ENCODE data around the gene GTPBP1. TPM values are rescaled to one million over a fixed set of nuclear protein-coding genes. Genes with fewer than 3 reads are reported as not detected.
A peak's percentile ranks its signal among the peaks of the same experiment; 100 is the strongest.

Gene GTPBP1
- total RNA-seq, 1 donor from 2014 or later: 14.4 TPM

GRCh38 chr22:38739300-38740055 is 33.7 kb downstream of the GTPBP1 start:
- no peak for DNase-seq (ENCODE audit: low read depth in 2 of 2)

GRCh38 chr22:38740116-38740723 is 34.5 kb downstream of the GTPBP1 start:
- no peak for DNase-seq (ENCODE audit: low read depth in 2 of 2)

- DNase-seq (ENCODE audit: low read depth in 2 of 2): no peak
Measured at GRCh38 chr22:38740754-38741153, 35.0 kb downstream of the GTPBP1 start.

DNA sequence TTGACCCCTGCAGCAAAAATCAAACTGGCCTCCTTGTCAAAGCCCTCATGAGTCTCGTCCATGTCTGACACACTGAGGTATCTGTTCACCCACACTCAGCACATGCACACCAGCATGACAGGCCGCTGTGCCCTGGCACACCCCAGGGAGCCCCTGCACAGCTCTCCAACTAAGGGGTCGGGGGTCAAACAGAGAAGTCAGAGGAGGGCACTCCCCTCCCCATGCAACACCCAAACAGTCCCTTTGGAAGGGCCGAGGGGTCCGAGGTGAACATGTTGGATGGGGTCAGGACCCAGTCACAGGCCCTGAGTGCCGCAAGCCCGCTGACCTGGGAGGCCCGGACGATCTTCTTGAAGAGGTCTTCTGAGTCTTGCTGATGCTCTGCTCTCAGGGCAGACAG is 35.4 kb downstream of the GTPBP1 start:
- no peak for DNase-seq (ENCODE audit: low read depth in 2 of 2)

DNA sequence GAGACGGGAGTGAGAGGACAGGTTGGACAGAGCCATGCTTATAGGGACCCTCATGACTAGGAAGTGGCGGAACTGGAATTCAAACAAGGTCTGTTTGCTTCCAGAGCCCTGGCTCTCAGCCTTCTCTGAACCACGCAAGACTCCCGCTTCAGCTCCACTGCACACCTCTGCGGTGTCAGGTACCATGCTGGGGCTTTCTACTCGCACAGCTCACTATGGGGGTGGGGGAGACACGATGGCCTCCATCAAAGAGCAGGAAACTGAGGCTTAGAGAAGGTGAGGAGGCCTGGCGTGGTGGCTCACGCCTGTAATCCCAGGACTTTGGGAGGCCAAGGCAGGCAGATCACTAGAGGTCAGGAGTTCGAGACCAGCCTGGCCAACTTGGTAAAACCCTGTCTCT is 35.8 kb downstream of the GTPBP1 start:
- DNase-seq (ENCODE audit: low read depth in 2 of 2): no peak

- no peak for DNase-seq (ENCODE audit: low read depth in 2 of 2)
Measured at GRCh38 chr22:38742176-38742942, 36.6 kb downstream of the GTPBP1 start.

DNA sequence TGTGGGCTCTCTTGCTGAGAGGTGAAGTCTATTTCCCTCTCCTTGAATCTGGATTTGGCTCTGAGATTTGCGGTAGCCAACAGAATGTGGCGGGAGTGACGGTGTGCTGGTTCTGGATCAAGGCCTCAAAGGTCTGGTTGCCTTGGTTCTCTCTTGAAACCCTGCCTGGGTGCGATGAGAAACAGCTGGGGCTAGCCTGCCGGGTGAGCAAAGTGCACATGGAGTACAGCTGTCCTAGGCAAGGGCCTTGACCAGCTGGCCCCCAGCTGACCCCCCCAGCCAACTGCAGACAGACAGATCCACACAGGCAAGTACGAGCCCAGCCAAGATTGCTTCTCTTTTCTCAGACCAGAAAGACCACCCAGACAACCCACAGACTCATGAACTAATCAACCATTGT is 39.2 kb downstream of the GTPBP1 start:
- no peak for DNase-seq (ENCODE audit: low read depth in 2 of 2)

- DNase-seq (ENCODE audit: low read depth in 2 of 2): no peak
Measured at GRCh38 chr22:38745676-38746460, 40.1 kb downstream of the GTPBP1 start.

- DNase-seq (ENCODE audit: low read depth in 2 of 2): no peak
Measured at GRCh38 chr22:38748487-38749136, 42.9 kb downstream of the GTPBP1 start.

GRCh38 chr22:38750104-38750503 is 44.4 kb downstream of the GTPBP1 start:
- no peak for DNase-seq (ENCODE audit: low read depth in 2 of 2)

GRCh38 chr22:38750638-38751037 is 44.9 kb downstream of the GTPBP1 start:
- DNase-seq (ENCODE audit: low read depth in 2 of 2): no peak

DNA sequence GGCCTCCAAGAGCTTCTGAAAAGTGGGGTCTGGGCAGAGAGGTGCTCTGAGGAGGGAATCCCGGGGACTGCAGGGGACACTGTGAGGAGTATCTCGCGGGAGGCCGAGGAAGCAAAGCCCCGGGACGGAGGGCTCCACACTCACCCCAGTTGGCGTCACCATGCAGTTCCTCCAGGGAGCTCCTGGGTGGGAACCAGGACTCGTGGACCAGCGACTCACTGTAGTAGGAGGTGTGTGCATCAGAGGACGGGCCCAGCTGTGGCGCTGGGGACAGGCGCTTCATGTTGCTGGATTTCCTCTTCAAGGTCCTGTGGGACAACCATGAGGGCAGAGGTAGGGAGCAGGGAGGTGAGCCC is 45.3 kb downstream of the GTPBP1 start:
- no peak for DNase-seq (ENCODE audit: low read depth in 2 of 2)

DNA sequence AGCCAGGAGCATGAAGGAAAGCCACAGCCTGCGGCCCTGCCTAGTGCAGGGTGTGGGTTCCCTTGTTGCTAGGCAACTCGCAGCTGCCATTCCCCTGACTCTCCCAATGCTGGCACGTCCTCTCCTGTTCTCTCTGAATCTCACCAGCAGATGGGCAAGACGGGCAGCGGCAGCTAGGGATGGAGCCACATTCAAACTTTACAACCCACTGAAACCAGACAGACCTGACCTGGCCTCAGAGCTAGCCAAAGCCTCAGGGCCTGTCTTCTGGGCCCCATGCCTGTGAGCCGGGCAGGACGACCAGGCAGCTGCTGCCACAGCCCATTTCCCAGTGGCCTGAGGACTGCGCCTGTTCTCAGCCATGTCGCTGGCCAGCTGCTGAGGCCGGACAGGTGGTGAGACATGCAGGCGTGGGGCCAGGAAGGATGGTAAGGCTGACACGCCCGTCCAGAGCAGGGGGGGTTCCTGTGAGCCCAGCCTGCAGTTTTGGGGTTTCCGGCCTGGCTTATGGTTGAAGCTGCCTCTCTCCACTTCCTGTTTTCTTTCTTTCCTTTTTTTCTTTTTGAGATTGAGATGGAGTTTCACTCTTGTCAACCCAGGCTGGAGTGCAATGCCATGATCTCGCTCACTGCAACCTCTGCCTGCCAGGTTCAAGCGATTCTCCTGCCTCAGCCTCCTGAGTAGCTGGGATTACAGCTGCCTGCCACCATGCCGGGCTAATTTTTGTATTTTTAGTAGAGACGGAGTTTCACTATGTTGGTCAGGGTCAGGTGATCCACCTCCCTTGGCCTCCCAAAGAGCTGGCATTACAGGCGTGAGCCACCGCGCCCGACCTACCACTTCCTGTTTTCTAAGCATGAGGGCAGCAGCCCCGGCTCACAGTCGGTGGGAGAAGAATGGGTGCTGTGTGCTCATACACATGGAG is 45.9 kb downstream of the GTPBP1 start:
- peak in 1 of 2 donors; percentile 37 for DNase-seq (ENCODE audit: low read depth in 2 of 2)

DNA sequence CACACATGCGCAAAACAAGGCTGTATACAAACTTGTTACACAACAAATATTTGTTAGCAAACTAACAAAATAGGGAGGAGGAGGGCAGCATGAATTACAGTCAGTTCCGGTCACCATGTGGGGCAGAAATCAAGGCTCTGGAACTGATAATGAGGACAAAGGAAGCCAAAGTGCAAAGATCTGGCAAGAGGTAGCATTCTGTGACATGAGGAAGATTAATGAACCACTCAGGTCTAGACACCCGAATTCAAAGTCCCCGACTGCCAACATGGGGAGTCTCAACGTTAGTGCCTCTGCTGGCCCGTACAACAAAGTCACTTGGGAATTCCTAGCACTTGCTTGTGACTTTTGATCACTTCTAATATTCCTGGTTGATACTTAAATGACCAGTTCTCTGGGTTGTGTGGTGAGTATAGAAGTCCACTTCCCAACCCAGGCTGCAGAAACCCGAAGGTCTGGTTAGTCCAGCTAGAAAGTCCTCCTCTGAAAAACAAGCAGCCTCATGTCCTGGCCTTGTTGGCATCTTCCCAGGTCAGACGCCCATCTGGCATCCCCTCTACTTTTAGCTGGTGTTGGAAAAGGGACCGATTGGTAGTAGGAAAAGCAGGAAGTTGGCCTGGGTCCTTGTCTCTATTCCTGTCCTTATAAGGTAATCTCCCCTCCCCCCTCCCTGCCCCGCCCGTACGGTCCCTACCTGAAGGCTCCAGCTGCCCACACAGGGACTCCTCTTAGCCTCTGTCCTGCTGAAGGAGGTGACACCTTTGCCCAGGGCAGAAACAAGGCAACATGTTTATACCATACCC is 48.4 kb downstream of the GTPBP1 start:
- peak; percentile 53 to 58 for DNase-seq (ENCODE audit: low read depth in 2 of 2)

DNA sequence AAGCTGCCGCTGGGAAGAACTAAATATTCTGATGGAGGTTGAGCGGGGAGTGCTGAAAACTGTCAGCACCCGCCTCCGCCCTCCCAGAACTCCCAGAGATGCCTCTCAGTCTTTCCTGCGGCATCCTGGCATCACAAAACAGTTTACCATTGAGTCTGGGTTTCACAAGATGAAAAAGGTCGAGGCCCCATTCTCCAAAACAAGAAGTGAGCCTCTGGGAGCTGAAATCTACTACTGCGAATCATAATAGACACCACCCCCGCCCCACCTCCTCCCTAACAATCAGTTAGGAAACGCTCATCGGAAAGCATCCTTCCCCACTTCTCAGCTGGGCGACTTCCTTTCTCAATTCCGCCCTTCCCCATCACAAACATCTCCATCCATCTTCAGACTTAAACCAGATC is 49.0 kb downstream of the GTPBP1 start:
- peak in 1 of 2 donors; percentile 31 for DNase-seq (ENCODE audit: low read depth in 2 of 2)

- peak; percentile 50 to 79 for DNase-seq (ENCODE audit: low read depth in 2 of 2)
Measured at GRCh38 chr22:38755155-38755910, 49.6 kb downstream of the GTPBP1 start.

DNA sequence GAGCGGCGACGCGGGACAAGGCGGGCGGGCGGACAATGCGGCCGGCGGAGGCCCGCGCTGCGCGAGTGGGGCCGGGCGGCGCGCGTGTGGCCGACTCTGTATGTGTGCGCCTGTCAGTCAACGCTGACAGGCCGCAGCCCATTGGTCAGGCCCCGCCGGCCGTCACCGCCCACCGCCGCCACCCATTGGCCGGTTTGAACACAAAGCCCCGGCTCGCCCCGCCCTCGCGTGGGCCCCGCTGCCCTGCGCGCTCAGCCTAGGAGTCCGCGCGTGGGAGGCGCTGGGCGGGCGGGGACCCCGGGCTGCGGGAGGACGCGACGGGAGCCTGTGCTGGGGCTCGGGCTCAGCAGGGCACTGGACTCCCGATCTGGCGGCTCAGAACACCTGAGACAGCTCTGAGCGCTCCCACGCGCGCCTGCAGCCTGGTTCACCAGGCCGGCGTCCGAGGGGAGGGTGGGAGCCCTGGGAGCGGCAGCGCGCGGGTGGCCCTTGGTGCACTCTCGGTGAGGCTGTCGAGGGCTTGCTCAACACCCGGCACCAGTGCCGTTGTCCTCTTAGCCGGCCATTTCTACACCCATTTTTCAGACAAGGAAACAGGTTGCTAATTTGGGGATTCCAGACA is 50.3 kb downstream of the GTPBP1 start, which contains the start of gene SUN2:
TSS of gene SUN2 (minus strand) at position 88 of the 622 bp plus-strand sequence. CDS start 3,370 bp downstream, outside the sequence.
- peak; percentile 65 to 90 for DNase-seq (ENCODE audit: low read depth in 2 of 2)

All from dermis microvascular lymphatic vessel endothelial cell (primary cell).